GM23338 (cell line): Measurements from ENCODE around the gene KRT83. TPM values are rescaled to one million over a fixed set of nuclear protein-coding genes. Genes with fewer than 3 reads are reported as not detected.

ENCODE experiments used
- polyA plus RNA-seq: library from polyadenylated mRNA; unstranded; fragments of >200 nt; fragmentation: Nextera tagmentation; extraction: Ambion mirVana; gene quantifications from 2 replicates; pipeline ENCODE4 v1.2.1, GENCODE V29; 2016
- total RNA-seq: library from RNA; depleted of rRNA; stranded (reverse); fragments of >200 nt; shearing (Covaris generic); gene quantifications from 2 replicates; pipeline ENCODE4 v1.2.3, GENCODE V29; 2014; rRNA removed

Gene KRT83
- total and polyA plus RNA-seq, 2 experiments from 2014 or later, result not detected

Other genes with a start within 250 kb of the KRT83 start
- gene SMIM41, start 241.7 kb downstream of the KRT83 start, total RNA-seq, result 0.12 and 0.66 TPM in 2 replicates
- 0.66 and 0.80 TPM in 2 replicates for gene SMIM41, start 241.7 kb downstream of the KRT83 start, polyA plus RNA-seq
- not detected in 2 replicates for gene KRT80, start 129.4 kb downstream of the KRT83 start, total RNA-seq
- gene KRT80, start 129.4 kb downstream of the KRT83 start, polyA plus RNA-seq, result not detected in 2 replicates
- gene KRT7, start 88.2 kb downstream of the KRT83 start, total RNA-seq, result 9.4 and 11.7 TPM in 2 replicates
- gene KRT7, start 88.2 kb downstream of the KRT83 start, polyA plus RNA-seq, result 6.5 and 16.4 TPM in 2 replicates
- gene KRT86, start 46.8 kb downstream of the KRT83 start, total RNA-seq, result not detected in 2 replicates
- gene KRT86, start 46.8 kb downstream of the KRT83 start, polyA plus RNA-seq, result 0.16 and 0.30 TPM in 2 replicates
- gene KRT81, start 29.9 kb downstream of the KRT83 start, total RNA-seq, result not detected in 2 replicates
- gene KRT81, start 29.9 kb downstream of the KRT83 start, polyA plus RNA-seq, result not detected in 2 replicates
- not detected in 2 replicates for gene KRT85, start 46.1 kb upstream of the KRT83 start, total RNA-seq
- gene KRT85, start 46.1 kb upstream of the KRT83 start, polyA plus RNA-seq, result not detected in 2 replicates
- not detected in 2 replicates for gene KRT84, start 64.3 kb upstream of the KRT83 start, total RNA-seq
- gene KRT84, start 64.3 kb upstream of the KRT83 start, polyA plus RNA-seq, result not detected in 2 replicates
- gene KRT82, start 84.9 kb upstream of the KRT83 start, total RNA-seq, result not detected in 2 replicates
- gene KRT82, start 84.9 kb upstream of the KRT83 start, polyA plus RNA-seq, result not detected in 2 replicates
- gene KRT75, start 113.0 kb upstream of the KRT83 start, total RNA-seq, result not detected in 2 replicates
- not detected in 2 replicates for gene KRT75, start 113.0 kb upstream of the KRT83 start, polyA plus RNA-seq
- gene KRT6B, start 130.7 kb upstream of the KRT83 start, total RNA-seq, result not detected in 2 replicates
- gene KRT6B, start 130.7 kb upstream of the KRT83 start, polyA plus RNA-seq, result not detected in 2 replicates
- gene KRT6C, start 152.4 kb upstream of the KRT83 start, total RNA-seq, result not detected in 2 replicates
- gene KRT6C, start 152.4 kb upstream of the KRT83 start, polyA plus RNA-seq, result not detected in 2 replicates
- not detected in 2 replicates for gene KRT6A, start 171.9 kb upstream of the KRT83 start, total RNA-seq
- not detected in 2 replicates for gene KRT6A, start 171.9 kb upstream of the KRT83 start, polyA plus RNA-seq
- not detected in 2 replicates for gene KRT5, start 199.0 kb upstream of the KRT83 start, total RNA-seq
- gene KRT5, start 199.0 kb upstream of the KRT83 start, polyA plus RNA-seq, result not detected in 2 replicates
- not detected in 2 replicates for gene KRT71, start 231.7 kb upstream of the KRT83 start, total RNA-seq
- not detected in 2 replicates for gene KRT71, start 231.7 kb upstream of the KRT83 start, polyA plus RNA-seq